PC-9 (cell line): ENCODE results near the gene CLIC6. TPM values are rescaled to one million over a fixed set of nuclear protein-coding genes. Genes with fewer than 3 reads are reported as not detected.

ENCODE experiments used
- BruUV-seq: library from RNA; stranded (reverse); fragments of 400-500 nt; replicated peaks from 2 replicates; lab custom pipeline; 2021; lab: Mats Ljungman, UMichigan
- CTCF ChIA-PET: fragments of 300-600 bp; sonication (Branson Sonifier 250); formaldehyde crosslinking; loops from one replicate; lab custom pipeline; 2022; ENCODE audit warnings: antibody characterized with exemption; lab: Charles Lee
- POLR2A ChIA-PET: fragments of 300-600 bp; sonication (Branson Sonifier 250); formaldehyde crosslinking; loops from one replicate; lab custom pipeline; 2022; ENCODE audit warnings: antibody characterized with exemption; ENCODE audit not compliant: unreplicated experiment; lab: Charles Lee
- DNase-seq, 2 experiments: peaks; one replicate each; pipeline versions ENCODE4 v3.0.0 to v3.0.0-alpha.2; 2015 to 2022; ENCODE audit warnings: mixed read lengths in 1 of 2
- H2AFZ ChIP-seq: fragments of 200-600 bp; sonication (generic); 2 replicates; pipeline ENCODE4 v1.8.1; 2017; ENCODE audit warnings: antibody characterized with exemption
- H3F3A ChIP-seq: fragments of 200-600 bp; sonication (generic); 2 replicates; pipeline ENCODE4 v1.8.1; 2017; ENCODE audit warnings: antibody characterized with exemption, mild to moderate bottlenecking, low read depth; ENCODE audit not compliant: insufficient read depth
- H3K27ac ChIP-seq: fragments of 200-600 bp; sonication (generic); 2 replicates; pipeline ENCODE4 v1.6.1; 2016; ENCODE audit warnings: mixed run types
- H3K27me3 ChIP-seq: fragments of 200-600 bp; sonication (generic); 2 replicates; pipeline ENCODE4 v1.6.1; 2016; ENCODE audit warnings: low read depth, mixed run types; ENCODE audit not compliant: insufficient read depth
- H3K36me3 ChIP-seq: fragments of 200-600 bp; sonication (generic); 2 replicates; pipeline ENCODE4 v1.6.1; 2016; ENCODE audit warnings: low read depth, mixed run types
- H3K4me1 ChIP-seq: fragments of 200-600 bp; sonication (generic); replicated peaks from 2 replicates; pipeline ENCODE4 v1.6.1; 2016; ENCODE audit warnings: mixed run types; ENCODE audit not compliant: insufficient read depth
- H3K4me2 ChIP-seq: fragments of 200-600 bp; sonication (generic); 2 replicates; pipeline ENCODE4 v1.6.1; 2017; ENCODE audit warnings: mixed run types
- H3K4me3 ChIP-seq: fragments of 200-600 bp; sonication (generic); 2 replicates; pipeline ENCODE4 v1.6.1; 2016; ENCODE audit warnings: mixed run types
- H3K79me2 ChIP-seq: fragments of 200-600 bp; sonication (generic); 2 replicates; pipeline ENCODE4 v1.6.1; 2017; ENCODE audit warnings: low read depth, mixed run types
- H3K9me2 ChIP-seq: fragments of 200-600 bp; sonication (generic); 2 replicates; pipeline ENCODE4 v1.8.1; 2017; ENCODE audit warnings: mild to moderate bottlenecking; ENCODE audit not compliant: insufficient read depth
- H3K9me3 ChIP-seq: fragments of 200-600 bp; sonication (generic); 2 replicates; pipeline ENCODE4 v1.8.1; 2016; ENCODE audit warnings: low read depth; ENCODE audit not compliant: insufficient read depth
- H4K20me1 ChIP-seq: fragments of 200-600 bp; sonication (generic); 2 replicates; pipeline ENCODE4 v1.8.1; 2017; ENCODE audit not compliant: insufficient read depth
- EZH2 ChIP-seq: fragments of 200-600 bp; sonication (generic); IDR thresholded peaks from 2 replicates; pipeline ENCODE4 v1.8.0; 2017; ENCODE audit warnings: antibody characterized with exemption, low read depth
- intact Hi-C: fragments of 100-400 bp; cut with micrococcal nuclease; formaldehyde crosslinking; loops from one replicate; pipeline ENCODE4 v1.10.0; 2022; ENCODE audit not compliant: unreplicated experiment
- total RNA-seq: library from RNA; stranded (reverse); gene quantifications from 2 replicates; pipeline ENCODE4 v1.2.3, GENCODE V29; 2021
- TF ChIP-seq, protein P1 (sequence below): fragments of 200-600 bp; sonication (generic); conservative IDR thresholded peaks from 2 replicates; pipeline ENCODE4 v1.6.1; 2017; ENCODE audit warnings: mixed run types, antibody characterized with exemption, mild to moderate bottlenecking, moderate library complexity

CLIC6 gene
- total RNA-seq, 1 experiment from 2014 or later, result not detected

DNA sequence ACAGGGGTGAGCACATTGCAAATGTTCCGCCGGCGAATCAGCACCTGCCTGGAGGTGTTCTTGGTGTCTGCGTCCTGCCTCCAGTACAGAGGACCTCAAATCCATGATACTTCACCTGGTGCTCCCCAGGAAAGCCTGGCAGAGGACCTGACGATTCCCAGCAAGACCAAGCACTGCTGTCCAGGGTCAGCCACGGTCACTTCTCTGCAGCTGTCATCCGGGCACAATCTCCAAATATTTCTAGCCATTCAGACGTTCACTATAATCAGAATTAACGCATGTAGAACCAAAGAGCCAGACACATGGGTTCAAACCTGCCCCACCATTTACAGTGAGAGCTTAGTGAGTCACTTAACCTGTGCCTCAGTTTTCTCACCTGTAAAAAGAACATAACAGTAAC, 74.5 kb downstream of the CLIC6 start:
- no peak for TF ChIP-seq EZH2
- TF ChIP-seq, protein P1, sequence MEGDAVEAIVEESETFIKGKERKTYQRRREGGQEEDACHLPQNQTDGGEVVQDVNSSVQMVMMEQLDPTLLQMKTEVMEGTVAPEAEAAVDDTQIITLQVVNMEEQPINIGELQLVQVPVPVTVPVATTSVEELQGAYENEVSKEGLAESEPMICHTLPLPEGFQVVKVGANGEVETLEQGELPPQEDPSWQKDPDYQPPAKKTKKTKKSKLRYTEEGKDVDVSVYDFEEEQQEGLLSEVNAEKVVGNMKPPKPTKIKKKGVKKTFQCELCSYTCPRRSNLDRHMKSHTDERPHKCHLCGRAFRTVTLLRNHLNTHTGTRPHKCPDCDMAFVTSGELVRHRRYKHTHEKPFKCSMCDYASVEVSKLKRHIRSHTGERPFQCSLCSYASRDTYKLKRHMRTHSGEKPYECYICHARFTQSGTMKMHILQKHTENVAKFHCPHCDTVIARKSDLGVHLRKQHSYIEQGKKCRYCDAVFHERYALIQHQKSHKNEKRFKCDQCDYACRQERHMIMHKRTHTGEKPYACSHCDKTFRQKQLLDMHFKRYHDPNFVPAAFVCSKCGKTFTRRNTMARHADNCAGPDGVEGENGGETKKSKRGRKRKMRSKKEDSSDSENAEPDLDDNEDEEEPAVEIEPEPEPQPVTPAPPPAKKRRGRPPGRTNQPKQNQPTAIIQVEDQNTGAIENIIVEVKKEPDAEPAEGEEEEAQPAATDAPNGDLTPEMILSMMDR, result no peak
- no peaks in the 10 kb centered on the region for H3K79me2 ChIP-seq
- no peaks in the 10 kb centered on the region for H3K9me2 ChIP-seq
- no peak overlapping the region for H3K4me3 ChIP-seq
- H3K27ac ChIP-seq, result no peak overlapping the region
- no peaks in the 10 kb centered on the region for H3K9me3 ChIP-seq
- no peak overlapping the region for H2AFZ ChIP-seq
- H3F3A ChIP-seq, result 0 out of 2 replicates have a peak, but pooled peaks cover 3% of the 10 kb centered on the region
- DNase-seq, result no peak
- H3K36me3 ChIP-seq, result no peaks in the 10 kb centered on the region
- intact Hi-C loops, result no loop called here
- ChIA-PET CTCF (interaction anchor here (0.6 kb wide), 1 partner anchor 72 kb away, joined by 7 read pairs; no protein-coding TSS in a partner anchor), POLR2A (interaction anchor here (1.0 kb wide), 1 partner anchor 145 kb away, joined by 5 read pairs; no protein-coding TSS in a partner anchor)
- peaks cover 12% of the 10 kb centered on the region for H3K4me1 ChIP-seq
- H4K20me1 ChIP-seq, result no peaks in the 10 kb centered on the region
- BruUV-seq, result no TSS peak
- H3K27me3 ChIP-seq, result no peaks in the 10 kb centered on the region
- peak overlapping the region; percentile 29 for H3K4me2 ChIP-seq

DNA sequence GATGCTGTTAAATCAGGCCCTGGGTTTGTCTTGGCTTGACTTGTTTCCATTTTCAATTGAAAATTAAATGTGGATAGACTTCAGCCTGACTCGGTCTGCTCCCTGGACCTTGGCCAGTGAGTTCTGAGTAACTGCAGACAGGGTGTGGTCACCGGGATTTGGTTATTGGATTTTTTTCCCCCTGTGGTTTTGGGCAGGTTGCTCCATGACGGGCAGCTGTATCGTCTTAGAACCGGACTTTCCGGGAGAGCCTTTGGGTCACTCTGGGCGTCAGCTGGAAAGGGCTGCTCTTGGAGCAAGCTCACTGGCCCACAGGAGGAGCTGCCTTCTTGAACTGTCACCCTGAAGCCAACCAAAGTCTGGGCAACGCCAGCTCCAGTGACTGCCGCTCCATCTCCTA, 75.0 kb downstream of the CLIC6 start:
- TF ChIP-seq, protein P1, result no peak
- no peak for TF ChIP-seq EZH2
- H3K9me2 ChIP-seq, result no peaks in the 10 kb centered on the region
- intact Hi-C loops, result loop anchor here (1.0 kb wide), 1 partner anchor 303 kb away; no protein-coding TSS in a partner anchor
- CTCF ChIA-PET, result interaction anchor here (0.6 to 0.7 kb wide), 3 partner anchors 22 to 530 kb away, joined by 3 to 7 read pairs (median 6); no protein-coding TSS in a partner anchor
- BruUV-seq, result no TSS peak
- no peak overlapping the region for H2AFZ ChIP-seq
- H3K9me3 ChIP-seq, result no peaks in the 10 kb centered on the region
- POLR2A ChIA-PET, result interaction anchor here (0.6 to 1.0 kb wide), 3 partner anchors 46 to 483 kb away, joined by 3 to 5 read pairs (median 3); no protein-coding TSS in a partner anchor
- H3K4me2 ChIP-seq, result peak overlapping the region; percentile 29
- no peaks in the 10 kb centered on the region for H4K20me1 ChIP-seq
- 0 out of 2 replicates have a peak, but pooled peaks cover 3% of the 10 kb centered on the region for H3F3A ChIP-seq
- DNase-seq, result peak; percentile 78 to 82
- H3K36me3 ChIP-seq, result no peaks in the 10 kb centered on the region
- no peak overlapping the region for H3K4me3 ChIP-seq
- no peaks in the 10 kb centered on the region for H3K79me2 ChIP-seq
- no peaks in the 10 kb centered on the region for H3K27me3 ChIP-seq
- no peak overlapping the region for H3K27ac ChIP-seq
- peaks cover 12% of the 10 kb centered on the region for H3K4me1 ChIP-seq

DNA sequence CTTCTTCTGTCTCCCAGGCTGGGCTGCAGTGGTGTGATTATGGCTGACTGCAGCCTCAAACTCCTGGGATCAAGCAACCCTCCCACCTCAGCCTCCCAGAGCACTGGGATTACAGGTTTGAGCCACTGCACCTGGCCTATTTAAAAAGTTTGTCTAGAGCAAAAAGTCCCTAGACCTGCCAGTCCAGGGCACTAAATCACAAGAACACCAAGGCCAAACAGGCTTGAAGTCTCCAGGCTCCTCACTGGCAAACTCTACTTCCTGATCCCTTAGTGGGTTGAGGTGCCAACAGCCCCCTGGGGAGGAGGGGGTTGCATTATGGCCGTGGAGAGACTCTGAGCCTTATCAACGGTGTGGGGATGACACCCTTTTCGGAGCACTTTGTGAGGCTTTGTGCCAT, 76.0 kb downstream of the CLIC6 start:
- Histone ChIP-seq H3F3A (0 out of 2 replicates have a peak, but pooled peaks cover 3% of the 10 kb centered on the region), H3K9me2 (no peaks in the 10 kb centered on the region), H3K27me3 (no peaks in the 10 kb centered on the region), H2AFZ (no peak overlapping the region), H3K36me3 (no peaks in the 10 kb centered on the region), H3K4me2 (0 out of 2 replicates have a peak overlapping the region, but pooled peaks have one; percentile 17), H3K9me3 (no peaks in the 10 kb centered on the region), H3K79me2 (no peaks in the 10 kb centered on the region), H3K4me3 (no peak overlapping the region), H3K27ac (no peak overlapping the region), H3K4me1 (peaks cover 12% of the 10 kb centered on the region), H4K20me1 (no peaks in the 10 kb centered on the region)
- no TSS peak for BruUV-seq
- CTCF ChIA-PET, result interaction anchor here (1.2 to 1.4 kb wide), 3 partner anchors 102 to 764 kb away, joined by 3 to 9 read pairs (median 7); no protein-coding TSS in a partner anchor
- TF ChIP-seq, protein P1, result no peak
- TF ChIP-seq EZH2, result no peak
- POLR2A ChIA-PET, result no interaction called here
- intact Hi-C loops, result loop anchor here (1.0 to 5.0 kb wide), 4 partner anchors 144 to 1196 kb away; no protein-coding TSS in a partner anchor
- DNase-seq, result no peak
